Ureter (tissue), 1 donor: ENCODE data around the gene MTX1. TPM values are rescaled to one million over a fixed set of nuclear protein-coding genes. Genes with fewer than 3 reads are reported as not detected.
"Not testable (repeated sequence)": the region's sequence is repeated elsewhere in the genome, so short reads cannot be mapped to it uniquely, and the experiment has no call there.

Experiments
- DNase-seq: peaks from one replicate; pipeline ENCODE4 v3.0.0-alpha.2; 2020; ENCODE audit warnings: low spot score
- total RNA-seq: library from RNA; stranded (reverse); gene quantifications from one replicate; pipeline ENCODE4 v1.2.4, GENCODE V29; 2023
- donor health status: DM: yes; HTN: yes; CAD: no.

Gene MTX1
- total RNA-seq, 1 donor from 2014 or later = 31.6 TPM

GRCh38 chr1:155188268-155188667, 20.2 kb upstream of the MTX1 start:
- no peak for DNase-seq

GRCh38 chr1:155189926-155190325, 18.6 kb upstream of the MTX1 start:
- DNase-seq = not testable (repeated sequence)

DNA sequence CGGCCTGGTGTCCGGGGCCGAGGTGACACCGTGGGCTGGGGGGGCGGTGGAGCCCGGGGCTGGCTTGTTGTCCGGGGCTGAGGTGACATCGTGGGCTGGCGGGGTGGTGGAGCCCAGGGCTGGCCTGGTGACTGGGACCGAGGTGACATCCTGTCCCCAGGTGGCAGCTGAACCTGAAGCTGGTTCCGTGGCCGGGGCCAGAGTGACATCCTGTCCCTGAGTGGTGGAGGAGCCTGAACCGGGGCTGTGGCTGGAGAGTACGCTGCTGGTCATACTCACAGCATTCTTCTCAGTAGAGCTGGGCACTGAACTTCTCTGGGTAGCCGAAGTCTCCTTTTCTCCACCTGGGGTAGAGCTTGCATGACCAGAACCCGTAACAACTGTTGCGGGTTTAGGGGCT, 16.6 kb upstream of the MTX1 start:
- DNase-seq = no peak

DNA sequence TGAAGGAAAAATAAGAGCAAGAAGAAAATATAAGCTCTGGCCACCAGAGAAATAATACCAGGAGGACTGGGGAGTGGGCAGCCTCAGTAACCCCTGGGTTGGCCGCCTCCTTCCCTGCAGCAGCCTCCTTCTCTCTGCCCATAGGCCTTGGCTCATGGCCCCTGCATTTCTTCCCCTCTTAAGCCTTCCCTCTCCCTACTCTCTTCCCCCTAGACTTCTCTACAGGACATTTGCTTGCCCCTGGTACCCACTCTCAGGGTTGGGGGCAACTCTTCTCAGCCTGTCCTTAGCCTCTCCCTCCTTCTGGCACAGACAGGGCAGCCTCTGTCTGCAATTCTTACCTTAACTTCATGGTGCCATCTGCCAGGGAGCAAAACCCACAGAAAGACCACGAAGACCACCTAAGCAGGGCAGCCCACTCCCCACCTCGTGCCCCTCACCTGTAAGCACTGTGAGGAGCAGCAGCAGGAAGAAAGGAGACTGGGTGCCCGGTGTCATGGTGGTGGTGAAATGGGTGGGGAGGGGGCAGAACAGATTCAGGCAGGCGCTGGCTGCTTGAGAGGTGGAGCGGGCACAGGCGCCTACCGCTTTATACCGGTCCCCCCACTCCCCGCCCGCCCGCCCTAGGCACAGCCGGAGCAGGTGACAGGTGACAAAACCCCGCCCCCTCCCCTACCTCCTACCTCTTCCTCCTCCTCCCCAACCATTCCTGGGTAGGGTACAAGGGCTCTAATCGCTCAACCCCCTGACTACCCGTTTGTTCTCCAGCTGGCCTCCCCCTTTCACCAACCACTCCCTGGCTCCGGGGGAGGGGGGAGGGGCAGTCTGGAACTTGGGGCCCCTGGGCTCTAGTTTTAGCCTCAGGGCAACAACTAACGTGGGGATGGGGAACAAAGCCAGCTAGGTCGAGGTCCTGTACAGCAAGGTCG, 15.9 kb upstream of the MTX1 start:
- DNase-seq = peak; percentile 88

DNA sequence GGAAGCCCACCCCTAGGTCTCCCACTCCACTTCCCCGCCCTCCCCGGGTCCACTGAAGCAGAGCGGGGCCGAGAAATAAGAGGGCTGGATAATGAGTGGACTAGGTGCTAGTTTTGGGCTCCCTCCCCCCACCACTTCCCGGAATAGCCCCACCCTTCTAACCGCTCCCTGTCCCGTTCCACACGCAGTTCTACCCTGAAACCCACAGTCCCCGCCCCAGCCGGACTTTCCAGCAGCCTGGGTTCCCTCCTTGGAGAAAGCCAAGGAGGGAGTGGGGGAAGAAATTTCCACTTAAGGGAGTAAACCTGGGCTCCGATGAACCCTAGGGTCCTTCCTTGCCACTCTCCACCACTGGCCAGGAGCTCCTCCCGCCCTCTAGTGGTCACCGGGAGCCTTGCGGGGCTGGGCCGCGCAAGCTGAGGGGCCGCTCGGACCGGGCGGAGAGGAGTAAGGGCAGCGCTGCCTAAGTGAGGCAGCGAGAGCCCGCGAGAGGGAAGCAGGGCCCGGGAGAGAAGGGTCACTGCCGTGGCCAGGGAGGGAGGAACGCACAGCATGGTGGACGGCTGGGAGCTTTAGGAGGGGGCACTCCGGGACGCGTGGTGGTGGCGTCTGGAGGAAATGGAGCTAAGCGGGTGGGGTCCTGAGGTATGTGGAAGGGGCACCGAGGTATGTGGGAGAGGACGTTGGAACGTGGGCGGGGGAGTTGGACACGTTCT, 15.1 kb upstream of the MTX1 start:
- peak; percentile 97 for DNase-seq

DNA sequence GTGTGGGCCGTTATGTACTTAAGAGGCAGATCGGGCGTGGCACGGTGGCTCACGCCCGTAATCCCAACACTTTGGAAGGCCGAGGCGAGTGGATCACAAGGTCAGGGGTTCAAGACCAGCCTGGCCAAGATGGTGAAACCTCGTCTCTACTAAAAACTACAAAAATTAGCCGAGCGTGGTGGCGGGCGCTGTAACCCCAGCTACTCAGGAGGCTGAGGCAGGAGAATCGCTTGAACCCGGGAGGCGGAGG, 14.6 kb upstream of the MTX1 start:
- DNase-seq = not testable (repeated sequence)

GRCh38 chr1:155195201-155196102, 13.0 kb upstream of the MTX1 start:
- DNase-seq = no peak

- no peak for DNase-seq
Observed at GRCh38 chr1:155196103-155196892, 12.2 kb upstream of the MTX1 start.

DNA sequence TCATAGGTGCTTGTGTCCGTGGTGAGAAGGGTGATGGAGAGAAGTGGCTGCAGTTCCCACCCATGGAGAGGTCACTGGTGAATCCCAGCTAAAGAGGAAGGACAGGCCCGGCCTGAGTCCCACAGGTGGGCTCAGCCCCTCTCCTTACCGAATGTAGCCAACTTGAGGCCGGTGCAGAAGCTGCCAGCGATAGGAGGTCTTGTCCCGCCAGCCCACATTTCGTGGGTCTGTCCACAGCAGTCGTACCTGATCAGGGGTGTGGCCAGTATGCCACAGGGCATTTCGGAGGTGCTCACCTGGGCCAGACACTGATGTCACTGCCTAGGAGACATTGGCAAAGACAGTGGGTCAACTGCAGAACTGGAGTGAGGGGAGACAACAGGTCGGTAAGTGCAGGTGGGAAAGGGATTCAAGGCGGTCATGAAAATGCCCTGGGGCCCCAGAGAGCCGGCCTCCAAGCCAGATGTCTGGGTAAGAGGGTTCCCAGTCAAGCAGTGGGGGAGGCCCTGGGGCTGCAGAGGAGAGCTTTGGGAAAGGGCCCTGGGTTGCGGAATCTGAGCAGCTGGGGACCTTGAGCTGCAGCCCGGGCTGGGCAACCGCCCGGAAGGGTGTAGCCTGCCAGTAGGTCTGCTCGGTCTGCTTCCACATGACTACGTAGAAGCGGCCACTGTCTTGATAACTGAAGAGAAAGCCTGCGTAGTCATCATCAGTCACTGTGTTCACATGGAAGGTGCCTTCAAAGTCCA, 11.4 kb upstream of the MTX1 start:
- no peak for DNase-seq

GRCh38 chr1:155197901-155198546, 10.5 kb upstream of the MTX1 start:
- DNase-seq = no peak

- no peak for DNase-seq
Observed at GRCh38 chr1:155198547-155198906, 10.0 kb upstream of the MTX1 start.

- no peak for DNase-seq
Observed at GRCh38 chr1:155199792-155200191, 8.7 kb upstream of the MTX1 start.

DNA sequence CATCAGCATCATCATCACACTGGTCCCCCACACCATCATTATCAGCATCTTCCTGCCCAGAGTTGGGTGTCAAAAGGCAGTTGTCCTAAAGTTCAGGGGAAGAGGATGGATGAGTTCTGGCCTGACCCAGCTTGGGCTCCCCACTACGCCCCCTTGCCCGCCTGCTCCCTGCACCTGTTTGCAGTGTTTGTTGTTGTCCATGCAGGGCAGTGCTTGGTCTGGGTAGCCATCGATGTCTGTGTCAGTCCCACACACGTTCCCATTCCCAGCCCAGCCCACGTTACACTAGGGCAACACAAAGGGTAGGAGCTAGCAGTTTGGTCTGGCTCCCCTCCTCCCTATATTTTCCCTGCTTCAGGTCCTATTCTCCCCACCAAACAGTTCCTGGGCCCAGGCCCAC, 7.6 kb upstream of the MTX1 start:
- no peak for DNase-seq

DNA sequence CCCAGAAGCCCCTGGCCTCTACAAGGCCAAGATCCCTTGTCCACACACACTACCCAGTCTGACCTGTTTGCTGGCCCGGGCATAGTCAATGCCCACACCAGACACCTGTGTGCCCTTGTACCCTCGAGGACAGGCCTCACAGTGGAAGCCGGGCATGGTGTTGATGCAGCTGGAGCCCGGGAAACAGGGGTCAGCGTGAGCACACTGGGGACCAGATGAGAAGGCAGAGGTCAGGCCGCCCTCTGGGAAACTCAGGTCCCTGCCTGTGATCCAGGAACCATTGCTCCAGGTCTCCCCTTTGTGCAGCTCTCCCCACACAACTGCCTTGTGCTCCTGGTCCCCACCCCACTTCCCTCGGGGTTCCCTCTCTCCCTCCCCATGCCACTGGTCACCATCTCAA, 6.3 kb upstream of the MTX1 start:
- no peak for DNase-seq

- no peak for DNase-seq
Observed at GRCh38 chr1:155202731-155203515, 5.6 kb upstream of the MTX1 start.

DNA sequence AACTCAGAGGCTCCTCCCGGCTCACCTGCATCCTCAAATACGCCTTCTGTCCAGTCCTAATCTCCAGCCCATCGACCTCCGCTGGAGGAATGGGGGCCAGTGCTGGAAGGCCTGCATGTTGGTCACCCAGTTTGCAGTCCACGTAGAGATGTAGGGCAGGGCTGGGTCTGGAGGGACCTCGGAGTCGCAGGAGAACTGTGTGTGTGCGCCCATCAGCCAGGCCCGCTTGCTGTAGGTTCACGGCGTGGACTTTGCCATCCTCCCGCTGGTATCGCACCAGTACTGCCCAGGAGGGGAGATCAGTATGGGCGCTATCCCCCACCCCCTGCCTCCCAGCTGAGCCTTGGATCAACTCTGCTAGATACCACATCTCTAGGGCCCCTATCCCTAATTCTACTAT, 3.5 kb upstream of the MTX1 start:
- no peak for DNase-seq

GRCh38 chr1:155205969-155206593, 2.4 kb upstream of the MTX1 start:
- DNase-seq = no peak

GRCh38 chr1:155206891-155207805, 1.3 kb upstream of the MTX1 start:
- DNase-seq = peak; percentile 92
